ENCODE results near the gene SLC30A3.

Gene SLC30A3

DNA sequence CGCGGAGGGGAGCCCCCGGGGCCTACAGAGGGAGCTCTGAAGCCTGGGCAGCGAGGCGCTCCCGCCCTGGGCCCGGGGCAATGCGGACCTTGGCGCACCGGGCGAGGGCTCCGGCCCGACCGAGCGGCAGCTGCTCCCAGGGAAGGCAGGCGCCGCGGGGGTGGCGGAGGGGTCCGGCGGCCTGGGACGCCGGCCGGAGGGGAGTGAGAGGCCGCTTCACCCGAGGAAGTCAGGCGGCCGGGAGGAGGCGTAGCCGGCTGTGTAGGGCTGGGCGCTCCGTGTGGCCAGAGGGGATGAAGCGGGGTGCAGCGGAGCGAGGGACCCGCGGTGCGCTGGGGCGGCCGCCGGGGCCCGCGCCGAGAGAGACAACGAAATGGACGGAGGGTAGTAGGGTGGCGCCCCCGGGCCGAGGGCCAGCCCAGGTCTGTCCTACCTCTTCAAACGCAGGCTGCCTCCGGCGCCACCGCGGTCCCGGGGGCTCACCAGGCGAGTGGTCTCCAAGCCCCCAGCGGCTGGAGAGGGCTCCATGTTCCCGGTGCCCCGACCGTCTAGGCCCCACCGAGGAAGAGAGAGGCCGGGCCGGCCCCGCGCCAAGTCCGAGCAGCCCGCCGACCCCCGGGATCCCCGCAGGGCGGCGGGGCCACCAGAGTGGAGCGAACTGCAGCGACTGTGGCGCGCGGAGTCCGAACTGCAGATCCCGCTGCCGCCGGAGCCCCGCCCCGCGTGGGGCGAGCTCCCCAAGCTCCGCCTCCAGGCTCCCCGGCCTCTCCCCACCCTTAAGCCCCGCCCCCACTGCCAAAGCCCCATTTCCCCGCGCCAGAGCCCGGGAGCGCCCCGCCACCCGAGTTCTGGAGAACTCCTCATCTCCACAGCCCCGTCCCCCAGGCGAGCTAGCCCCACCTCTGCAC lies at the start of gene SLC30A3:
Gene SLC30A3, minus strand, starts transcription at position 669 of the 908 bp plus-strand sequence. Its CDS starts 141 bp downstream, at position 528.
- in situ Hi-C loops (cut with HindIII; ENCODE audit: low sequenced_read_pairs): no loop called here
- TF ChIP-seq, protein P1, sequence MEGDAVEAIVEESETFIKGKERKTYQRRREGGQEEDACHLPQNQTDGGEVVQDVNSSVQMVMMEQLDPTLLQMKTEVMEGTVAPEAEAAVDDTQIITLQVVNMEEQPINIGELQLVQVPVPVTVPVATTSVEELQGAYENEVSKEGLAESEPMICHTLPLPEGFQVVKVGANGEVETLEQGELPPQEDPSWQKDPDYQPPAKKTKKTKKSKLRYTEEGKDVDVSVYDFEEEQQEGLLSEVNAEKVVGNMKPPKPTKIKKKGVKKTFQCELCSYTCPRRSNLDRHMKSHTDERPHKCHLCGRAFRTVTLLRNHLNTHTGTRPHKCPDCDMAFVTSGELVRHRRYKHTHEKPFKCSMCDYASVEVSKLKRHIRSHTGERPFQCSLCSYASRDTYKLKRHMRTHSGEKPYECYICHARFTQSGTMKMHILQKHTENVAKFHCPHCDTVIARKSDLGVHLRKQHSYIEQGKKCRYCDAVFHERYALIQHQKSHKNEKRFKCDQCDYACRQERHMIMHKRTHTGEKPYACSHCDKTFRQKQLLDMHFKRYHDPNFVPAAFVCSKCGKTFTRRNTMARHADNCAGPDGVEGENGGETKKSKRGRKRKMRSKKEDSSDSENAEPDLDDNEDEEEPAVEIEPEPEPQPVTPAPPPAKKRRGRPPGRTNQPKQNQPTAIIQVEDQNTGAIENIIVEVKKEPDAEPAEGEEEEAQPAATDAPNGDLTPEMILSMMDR (IDR thresholded peaks at IDR 0.05; ENCODE audit: low read depth, low read length, missing control alignments): no peak
- peak within 1 kb of the TSS; percentile 30 for H3K4me3 ChIP-seq (ENCODE audit: low read depth, low read length)
- DNase-seq (ENCODE audit: low read depth): no peak

DNA sequence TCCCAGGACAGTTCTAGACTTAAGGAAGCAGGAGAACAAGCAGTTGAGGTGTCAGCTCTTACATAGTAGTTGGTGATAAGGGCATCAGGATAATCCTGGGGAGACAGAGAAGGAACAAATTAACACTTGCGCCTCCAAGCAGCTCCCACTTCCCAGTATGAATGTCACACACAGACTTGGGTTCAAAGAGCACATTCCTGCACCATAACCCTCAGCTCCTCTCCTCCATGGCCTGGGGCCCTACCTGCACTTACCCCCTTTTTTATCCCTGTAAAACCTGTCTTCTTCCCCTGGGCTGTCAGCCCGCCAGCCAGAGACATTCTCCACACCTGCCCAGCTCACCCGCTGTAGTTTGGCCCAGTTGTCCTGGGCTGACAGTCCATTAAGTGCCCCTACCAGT lies 49.3 kb upstream of the SLC30A3 start:
- H3K4me3 ChIP-seq (ENCODE audit: low read depth, low read length): no peak overlapping the region
- TF ChIP-seq, protein P1 (IDR thresholded peaks at IDR 0.05; ENCODE audit: low read depth, low read length, missing control alignments): no peak
- in situ Hi-C loops (cut with HindIII; ENCODE audit: low sequenced_read_pairs): no loop called here
- no peak for DNase-seq (ENCODE audit: low read depth)

- DNase-seq (ENCODE audit: low read depth): no peak
- TF ChIP-seq, protein P1 (IDR thresholded peaks at IDR 0.05; ENCODE audit: low read depth, low read length, missing control alignments): no peak
- H3K4me3 ChIP-seq (ENCODE audit: low read depth, low read length): no peak overlapping the region
- in situ Hi-C loops (cut with HindIII; ENCODE audit: low sequenced_read_pairs): no loop called here
Observed at GRCh38 chr2:27309651-27310050, 46.8 kb upstream of the SLC30A3 start.

GRCh38 chr2:27308359-27308881 lies 45.6 kb upstream of the SLC30A3 start, which contains the start of gene UCN:
Gene UCN, minus strand, starts transcription at chr2:27308445. Its CDS starts 550 bp downstream, at chr2:27307895.
- no peak within 1 kb of the TSS for H3K4me3 ChIP-seq (ENCODE audit: low read depth, low read length)
- TF ChIP-seq, protein P1 (IDR thresholded peaks at IDR 0.05; ENCODE audit: low read depth, low read length, missing control alignments): no peak
- in situ Hi-C loops (cut with HindIII; ENCODE audit: low sequenced_read_pairs): no loop called here
- no peak for DNase-seq (ENCODE audit: low read depth)

- TF ChIP-seq, protein P1 (IDR thresholded peaks at IDR 0.05; ENCODE audit: low read depth, low read length, missing control alignments): no peak
- H3K4me3 ChIP-seq (ENCODE audit: low read depth, low read length): no peak overlapping the region
- DNase-seq (ENCODE audit: low read depth): no peak
- in situ Hi-C loops (cut with HindIII; ENCODE audit: low sequenced_read_pairs): no loop called here
Observed at GRCh38 chr2:27307545-27308358, 44.9 kb upstream of the SLC30A3 start.

GRCh38 chr2:27307287-27307544 lies 44.4 kb upstream of the SLC30A3 start:
- no peak overlapping the region for H3K4me3 ChIP-seq (ENCODE audit: low read depth, low read length)
- DNase-seq (ENCODE audit: low read depth): no peak
- in situ Hi-C loops (cut with HindIII; ENCODE audit: low sequenced_read_pairs): no loop called here
- TF ChIP-seq, protein P1 (IDR thresholded peaks at IDR 0.05; ENCODE audit: low read depth, low read length, missing control alignments): no peak
